ENCODE data around the gene FZR1. TPM values are rescaled to one million over a fixed set of nuclear protein-coding genes. Genes with fewer than 3 reads are reported as not detected.
"Not testable (repeated sequence)": the region's sequence is repeated elsewhere in the genome, so short reads cannot be mapped to it uniquely, and the experiment has no call there.

FZR1 gene
- total RNA-seq, 2 donors from 2014 or later, result 32.2 to 64.9 TPM

- Histone ChIP-seq H3K36me3 (peaks cover 21 to 23% of the 10 kb centered on the region in 2 donors), H3K9me3 (no peaks in the 10 kb centered on the region), H3K27ac (no peak overlapping the region), H3K4me3 (no peak overlapping the region), H3K4me1 (replicated peaks) (no peaks in the 10 kb centered on the region), H3K27me3 (replicated peaks; ENCODE audit: insufficient read depth) (no peaks in the 10 kb centered on the region)
- WGBS, result 92% methylated on average over 21 of the region's 21 CpGs
- TF ChIP-seq POLR2A (IDR thresholded peaks at IDR 0.05) (no peak), POLR2AphosphoS5 (IDR thresholded peaks at IDR 0.05) (no peak), CTCF (IDR thresholded peaks at IDR 0.05) (no peak)
- intact Hi-C loops (cut with DNase I), result no loop called here
- DNase-seq (ENCODE audit: low spot score), result no peak
These were observed 21.3 kb downstream of the FZR1 start for GRCh38 chr19:3527238-3527910.

GRCh38 chr19:3528080-3528479 is 22.0 kb downstream of the FZR1 start:
- WGBS, result 97% methylated on average over 14 of the region's 14 CpGs
- no peak overlapping the region for H3K27ac ChIP-seq
- H3K4me1 ChIP-seq (replicated peaks), result no peaks in the 10 kb centered on the region
- no peaks in the 10 kb centered on the region for H3K27me3 ChIP-seq (replicated peaks; ENCODE audit: insufficient read depth)
- TF ChIP-seq POLR2A (IDR thresholded peaks at IDR 0.05) (no peak), POLR2AphosphoS5 (IDR thresholded peaks at IDR 0.05) (no peak)
- H3K4me3 ChIP-seq, result no peak overlapping the region
- intact Hi-C loops (cut with DNase I), result no loop called here
- peaks cover 21 to 25% of the 10 kb centered on the region in 2 donors for H3K36me3 ChIP-seq
- DNase-seq (ENCODE audit: low spot score), result no peak
- no peaks in the 10 kb centered on the region for H3K9me3 ChIP-seq

GRCh38 chr19:3528539-3529211 is 22.6 kb downstream of the FZR1 start:
- Histone ChIP-seq H3K4me1 (replicated peaks) (no peaks in the 10 kb centered on the region), H3K4me3 (no peak overlapping the region), H3K36me3 (peaks cover 21 to 31% of the 10 kb centered on the region in 2 donors), H3K27ac (no peak overlapping the region), H3K27me3 (replicated peaks; ENCODE audit: insufficient read depth) (no peaks in the 10 kb centered on the region), H3K9me3 (no peaks in the 10 kb centered on the region)
- 93% methylated on average over 20 of the region's 20 CpGs for WGBS
- intact Hi-C loops (cut with DNase I), result no loop called here
- no peak for DNase-seq (ENCODE audit: low spot score)
- TF ChIP-seq POLR2AphosphoS5 (IDR thresholded peaks at IDR 0.05), result no peak
- no peak for TF ChIP-seq CTCF (IDR thresholded peaks at IDR 0.05)
- no peak for TF ChIP-seq POLR2A (IDR thresholded peaks at IDR 0.05)

GRCh38 chr19:3529299-3529698 is 23.2 kb downstream of the FZR1 start:
- H3K27ac ChIP-seq; H3K4me3 ChIP-seq; H3K4me1 ChIP-seq (replicated peaks); intact Hi-C loops (cut with DNase I); DNase-seq (ENCODE audit: low spot score); H3K27me3 ChIP-seq (replicated peaks; ENCODE audit: insufficient read depth); H3K9me3 ChIP-seq: not testable (repeated sequence)
- WGBS, result 94% methylated on average over 7 of the region's 7 CpGs
- peaks cover 21 to 32% of the 10 kb centered on the region in 2 donors for H3K36me3 ChIP-seq

- Histone ChIP-seq H3K4me1 (replicated peaks) (no peaks in the 10 kb centered on the region), H3K36me3 (peaks cover 21 to 32% of the 10 kb centered on the region in 2 donors), H3K4me3 (no peak overlapping the region), H3K9me3 (no peaks in the 10 kb centered on the region), H3K27ac (no peak overlapping the region), H3K27me3 (replicated peaks; ENCODE audit: insufficient read depth) (no peaks in the 10 kb centered on the region)
- intact Hi-C loops (cut with DNase I), result no loop called here
- no peak for DNase-seq (ENCODE audit: low spot score)
- TF ChIP-seq POLR2AphosphoS5 (IDR thresholded peaks at IDR 0.05), result no peak
- WGBS, result 93% methylated on average over 12 of the region's 12 CpGs
These were observed 24.3 kb downstream of the FZR1 start for GRCh38 chr19:3530389-3530788.

- no peak for TF ChIP-seq POLR2A (IDR thresholded peaks at IDR 0.05)
- TF ChIP-seq CTCF (IDR thresholded peaks at IDR 0.05), result no peak
- TF ChIP-seq POLR2AphosphoS5 (IDR thresholded peaks at IDR 0.05), result no peak
- intact Hi-C loops (cut with DNase I), result no loop called here
- Histone ChIP-seq H3K9me3 (no peaks in the 10 kb centered on the region), H3K4me1 (replicated peaks) (no peaks in the 10 kb centered on the region), H3K4me3 (no peak overlapping the region), H3K27ac (no peak overlapping the region), H3K27me3 (replicated peaks; ENCODE audit: insufficient read depth) (no peaks in the 10 kb centered on the region), H3K36me3 (peaks cover 21 to 22% of the 10 kb centered on the region in 2 donors)
- DNase-seq (ENCODE audit: low spot score), result no peak
- WGBS, result 85% methylated on average over 28 of the region's 29 CpGs
These were observed 25.6 kb downstream of the FZR1 start for GRCh38 chr19:3531716-3532115.

Measured in prostate gland (tissue), 2 donors.